IPS-NIHi7 (cell line): ENCODE results near the gene KIF1B.
"Not testable (repeated sequence)": the region's sequence is repeated elsewhere in the genome, so short reads cannot be mapped to it uniquely, and the experiment has no call there.

Source experiments
- DNase-seq: peaks from one replicate; pipeline ENCODE4 v3.0.0; 2012; ENCODE audit warnings: mixed read lengths; ENCODE audit errors: extremely low spot score

The KIF1B gene

DNA sequence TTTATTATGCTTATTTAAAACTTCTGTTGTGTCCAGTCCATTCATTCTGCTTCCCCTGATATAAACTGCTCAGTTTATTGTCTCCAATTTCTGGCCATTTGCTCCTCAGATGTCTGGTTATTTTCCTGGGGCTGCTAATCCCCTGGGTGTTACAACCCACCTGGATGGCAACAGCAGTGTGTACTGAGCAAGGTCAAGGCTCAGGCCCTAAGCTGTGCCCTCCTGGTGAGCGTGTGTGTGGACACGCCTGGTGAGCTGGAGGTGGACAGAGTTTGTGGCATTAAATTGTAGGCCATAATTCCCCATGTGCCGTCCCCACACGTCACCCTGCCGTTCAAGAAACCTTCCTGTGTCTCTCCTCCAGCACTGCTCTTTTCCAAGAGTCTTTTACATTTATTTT lies 18.1 kb upstream of the KIF1B start:
- DNase-seq = no peak

DNA sequence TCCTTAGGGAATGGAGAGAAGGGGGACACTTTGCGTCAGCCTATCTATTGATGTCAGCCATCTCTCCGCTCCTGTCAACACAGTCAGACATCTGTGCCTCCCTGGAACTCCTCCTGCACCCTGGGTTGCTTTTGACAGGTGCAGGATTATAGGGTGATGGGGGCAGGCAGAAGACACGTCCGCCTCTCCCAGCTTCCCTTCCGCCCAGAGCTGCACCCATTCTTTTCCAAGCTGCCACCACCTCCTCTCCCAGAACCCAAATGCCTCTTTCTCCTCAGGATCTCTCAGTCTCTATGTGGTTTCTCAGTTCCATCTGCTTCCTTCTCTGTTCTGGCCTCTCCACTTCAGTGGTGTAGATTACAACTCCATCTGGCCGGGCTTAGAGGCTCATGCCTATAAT lies 17.1 kb upstream of the KIF1B start:
- DNase-seq = no peak

DNA sequence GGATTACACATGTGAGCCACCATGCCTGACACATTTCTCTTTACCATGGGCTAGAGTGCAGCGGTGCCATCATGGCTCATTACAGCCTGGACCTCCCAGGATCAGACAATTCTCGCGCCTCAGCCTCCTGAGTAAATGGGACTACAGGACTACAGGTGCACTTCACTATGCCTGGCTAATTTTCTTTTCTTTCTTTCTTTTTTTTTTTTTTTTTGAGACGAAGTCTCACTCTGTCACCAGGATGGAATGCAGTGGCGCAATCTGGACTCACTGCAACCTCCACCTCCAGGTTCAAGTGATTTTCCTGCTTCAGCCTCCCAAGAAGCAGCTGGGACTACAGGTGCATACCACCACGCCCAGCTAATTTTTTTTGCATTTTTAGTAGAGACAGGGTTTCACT lies 14.8 kb upstream of the KIF1B start:
- DNase-seq = no peak

DNA sequence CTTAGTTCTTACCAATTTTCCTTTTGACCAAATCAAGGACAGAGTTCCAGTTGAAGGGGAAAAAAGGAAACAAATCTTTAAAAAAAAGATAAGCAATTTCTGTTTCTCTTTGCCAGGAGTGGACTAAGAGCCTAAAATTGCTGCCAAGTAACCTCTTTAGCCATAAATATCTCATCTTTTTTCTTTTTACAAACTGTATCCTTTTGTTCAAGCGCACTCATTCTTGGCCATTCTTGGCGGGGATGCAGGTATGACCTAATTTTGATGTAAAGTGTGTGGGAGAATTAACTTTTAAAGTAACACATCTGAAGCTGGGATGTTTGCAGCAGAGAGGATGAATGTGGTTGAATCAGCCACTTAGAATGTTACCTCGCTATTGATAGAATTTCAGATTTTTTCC lies 13.4 kb upstream of the KIF1B start:
- DNase-seq = no peak

DNA sequence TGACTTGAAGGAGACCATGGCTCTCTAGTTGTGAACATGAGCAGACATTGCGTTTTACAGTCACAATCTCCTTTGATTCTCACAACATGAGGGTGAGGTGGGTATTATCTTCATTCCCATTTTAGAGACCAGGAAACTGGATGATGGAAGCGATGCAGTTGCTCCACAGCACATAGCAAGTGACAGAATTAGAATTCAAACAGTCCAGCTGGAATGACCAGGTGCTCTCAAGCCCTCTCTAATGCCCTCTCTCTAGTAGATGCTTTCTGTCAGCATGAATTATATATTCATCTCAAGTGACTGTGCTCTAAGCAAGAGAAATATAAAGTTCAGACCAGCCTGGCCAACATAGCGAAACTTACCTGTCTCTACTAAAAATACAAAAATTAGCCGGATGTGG lies 9.8 kb upstream of the KIF1B start:
- DNase-seq = no peak

DNA sequence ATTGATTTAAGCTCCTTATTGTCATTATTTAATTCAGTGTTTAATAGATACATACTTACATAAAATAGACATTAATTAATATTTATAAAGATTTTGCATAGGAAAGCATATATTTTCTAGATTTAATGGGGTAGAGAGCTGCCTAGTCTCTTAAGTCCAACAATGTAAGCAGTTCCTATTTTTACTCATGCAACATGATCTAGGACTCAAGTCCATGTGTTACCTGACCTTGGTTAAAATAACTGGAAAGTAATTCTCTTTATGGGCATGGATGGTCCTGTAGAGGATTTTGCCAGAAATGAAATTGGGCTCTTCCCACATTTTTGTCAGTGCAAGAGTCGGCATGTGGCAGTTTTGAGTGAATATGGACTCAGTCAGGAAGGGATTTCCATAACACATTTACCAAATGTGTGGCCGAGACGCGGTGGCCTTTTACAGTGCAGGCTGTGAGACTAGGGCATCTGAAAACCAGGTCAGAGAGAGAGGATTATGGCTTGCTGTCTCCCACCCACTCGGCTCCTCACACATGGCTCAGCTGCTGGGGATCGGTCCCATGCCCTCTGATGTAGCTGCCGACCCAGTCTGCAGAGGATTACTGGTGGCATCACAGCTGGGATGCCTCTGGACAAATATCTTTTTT lies 6.2 kb upstream of the KIF1B start:
- no peak for DNase-seq

DNA sequence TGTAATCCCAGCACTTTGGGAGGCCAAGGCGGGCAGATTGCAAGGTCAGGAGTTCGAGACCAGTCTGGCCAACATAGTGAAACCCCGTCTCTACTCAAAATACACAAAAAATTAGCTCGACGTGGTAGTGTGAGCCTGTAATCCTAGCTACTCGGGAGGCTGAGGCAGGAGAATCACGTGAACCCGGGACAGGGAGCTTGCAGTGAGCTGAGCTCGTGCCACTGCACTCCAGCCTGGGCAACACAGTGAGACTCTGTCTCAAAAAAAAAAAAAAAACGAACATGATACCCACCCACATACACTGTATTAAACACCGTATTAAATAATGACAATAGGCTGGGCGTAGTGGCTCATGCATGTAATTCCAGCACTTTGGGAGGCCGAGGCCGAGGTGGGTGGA lies 5.2 kb upstream of the KIF1B start:
- not testable (repeated sequence) for DNase-seq

DNA sequence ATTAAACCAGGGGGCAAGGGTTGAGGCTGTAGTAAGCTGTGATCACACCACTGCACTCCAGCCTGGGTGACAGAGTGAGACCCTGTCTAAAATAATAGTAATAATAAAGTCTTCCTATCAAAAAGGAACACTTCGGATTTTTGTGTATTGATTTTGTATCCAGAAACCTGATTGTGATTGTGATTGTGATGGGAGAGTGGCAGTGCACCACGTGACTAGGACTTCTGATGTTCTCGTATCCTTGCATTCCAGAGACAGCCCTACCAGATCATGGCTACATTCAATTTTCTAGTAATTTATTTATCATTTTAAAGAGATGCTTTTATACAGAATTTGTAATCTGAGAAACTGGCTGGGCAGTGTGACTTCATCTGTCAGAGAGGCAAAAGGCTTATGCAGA lies 2.6 kb upstream of the KIF1B start:
- no peak for DNase-seq

DNA sequence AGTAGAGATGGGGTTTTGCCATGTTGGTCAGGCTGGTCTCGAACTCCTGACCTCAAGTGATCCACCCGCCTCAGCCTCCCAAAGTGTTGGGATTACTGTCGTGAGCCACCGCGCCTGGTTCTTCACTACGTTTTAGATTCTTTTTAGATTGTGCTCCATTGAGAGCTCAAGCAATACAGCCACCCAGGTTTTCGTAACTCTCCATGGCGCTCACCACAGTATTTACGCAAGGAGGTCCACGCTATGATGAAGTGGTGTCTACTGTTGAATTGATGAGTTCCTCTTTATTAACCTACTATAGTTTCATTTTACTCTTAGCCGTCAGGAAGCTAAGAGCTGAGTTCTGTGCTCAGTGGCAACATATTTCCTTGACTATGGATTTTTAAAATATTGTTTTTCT lies 1.8 kb upstream of the KIF1B start:
- DNase-seq = no peak

DNA sequence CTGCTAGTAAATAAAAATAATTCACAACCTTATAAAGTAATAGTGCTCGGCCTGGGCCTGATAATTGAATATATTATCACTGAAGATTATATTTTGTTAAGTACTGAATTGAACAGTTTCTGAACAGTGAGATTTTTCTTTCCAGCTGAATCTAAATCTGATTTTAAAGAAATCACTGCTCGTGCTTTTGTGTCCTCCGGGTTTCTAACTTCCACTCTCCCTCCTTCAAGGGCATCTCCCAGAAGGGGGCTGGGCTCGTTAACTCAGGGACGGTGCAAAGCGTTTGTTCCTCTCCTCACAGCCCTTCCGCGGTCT lies 823 bp upstream of the KIF1B start:
- DNase-seq = no peak

DNA sequence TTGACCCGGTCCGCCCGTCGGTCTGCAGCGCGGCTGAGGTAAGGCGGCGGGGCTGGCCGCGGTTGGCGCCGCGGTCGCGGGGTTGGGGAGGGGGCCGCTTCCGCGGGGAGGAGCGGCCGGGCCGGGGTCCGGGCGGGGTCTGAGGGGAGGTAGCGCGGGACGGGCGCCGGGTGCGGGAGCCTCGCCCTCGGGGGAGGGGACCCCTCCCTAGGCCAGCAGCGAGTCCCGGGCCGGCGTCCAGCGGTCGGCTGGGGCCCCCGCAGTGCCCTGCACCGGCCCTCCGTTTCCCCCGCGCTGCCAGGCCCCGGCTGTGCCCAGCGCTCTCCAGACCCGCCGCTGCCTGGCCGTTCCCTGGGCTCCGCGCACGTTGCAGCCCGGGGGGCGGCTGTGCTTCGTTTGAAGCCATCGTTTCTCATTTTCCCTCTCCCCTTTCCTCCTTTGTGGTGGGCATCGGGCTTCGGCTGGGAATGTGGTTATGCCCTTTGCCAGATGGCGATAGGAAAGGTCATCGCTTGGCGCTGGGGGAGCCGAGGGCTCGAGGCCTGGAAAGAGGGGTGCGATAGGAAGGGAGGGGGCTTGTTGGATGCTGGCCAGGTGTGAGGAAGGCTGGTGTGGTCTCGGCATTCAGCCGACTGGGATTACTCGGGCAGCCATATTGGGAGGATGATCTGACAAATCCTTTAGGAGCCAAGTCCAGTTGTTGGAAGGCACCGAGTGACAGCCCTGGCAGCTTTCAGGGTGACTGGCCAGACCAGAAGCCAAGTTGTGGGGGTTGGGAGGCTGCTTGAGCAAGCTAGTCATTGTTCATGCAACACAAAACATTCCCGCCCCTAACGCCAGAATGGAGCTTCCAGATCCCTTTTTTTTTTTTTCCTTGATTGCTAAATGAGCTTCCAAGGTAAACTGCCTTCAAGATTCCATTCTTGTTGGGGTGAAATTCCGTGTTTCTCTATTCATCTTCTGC lies 753 bp downstream of the KIF1B start:
- peak; percentile 51 for DNase-seq

DNA sequence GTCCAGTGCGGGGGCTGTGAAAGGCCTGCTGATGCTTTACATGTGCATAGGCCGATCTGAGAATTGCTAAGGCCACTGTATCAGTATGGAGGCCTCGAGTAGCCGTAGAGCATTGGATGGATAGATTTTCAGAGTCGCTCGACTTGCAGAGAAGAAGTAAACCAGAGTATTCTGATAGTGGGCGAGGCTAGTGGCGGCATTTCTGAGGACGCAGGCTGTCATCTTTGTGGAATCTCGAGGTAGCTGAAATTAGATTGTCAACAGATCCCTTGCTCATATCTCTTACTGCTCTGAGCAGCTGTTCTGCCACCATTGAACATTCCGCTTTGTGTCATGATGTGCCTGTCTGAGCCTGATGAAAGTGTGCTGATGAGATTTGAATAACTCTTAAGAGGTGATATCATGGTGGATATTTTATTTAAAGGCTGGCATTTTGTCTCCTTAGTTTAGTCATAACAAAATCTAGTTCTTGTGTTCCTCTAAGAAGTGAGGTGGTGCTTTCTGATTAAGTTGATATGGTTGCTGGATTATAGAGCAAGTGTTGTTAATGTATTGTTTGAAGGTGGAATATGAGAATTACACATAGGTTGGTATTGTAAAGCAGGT lies 1.5 kb downstream of the KIF1B start:
- DNase-seq = no peak

DNA sequence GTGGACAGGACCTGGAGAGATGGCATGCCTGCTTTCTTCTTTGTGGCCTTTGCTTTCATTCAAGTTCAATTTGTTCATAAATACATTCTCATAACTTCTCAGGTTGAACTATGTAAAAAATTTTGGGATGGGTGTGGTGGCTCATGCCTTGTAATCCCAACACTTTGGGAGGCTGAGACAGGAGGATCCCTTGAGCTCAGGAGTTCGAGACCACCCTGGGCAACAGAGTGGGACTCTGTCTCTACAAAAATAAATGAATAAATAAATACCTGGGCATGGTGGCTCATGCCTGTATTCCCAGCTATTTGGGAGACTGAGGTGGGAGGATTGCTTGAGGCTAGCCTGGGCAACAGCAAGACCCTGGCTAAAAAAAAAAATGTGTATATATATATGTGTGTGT lies 2.1 kb downstream of the KIF1B start:
- no peak for DNase-seq

DNA sequence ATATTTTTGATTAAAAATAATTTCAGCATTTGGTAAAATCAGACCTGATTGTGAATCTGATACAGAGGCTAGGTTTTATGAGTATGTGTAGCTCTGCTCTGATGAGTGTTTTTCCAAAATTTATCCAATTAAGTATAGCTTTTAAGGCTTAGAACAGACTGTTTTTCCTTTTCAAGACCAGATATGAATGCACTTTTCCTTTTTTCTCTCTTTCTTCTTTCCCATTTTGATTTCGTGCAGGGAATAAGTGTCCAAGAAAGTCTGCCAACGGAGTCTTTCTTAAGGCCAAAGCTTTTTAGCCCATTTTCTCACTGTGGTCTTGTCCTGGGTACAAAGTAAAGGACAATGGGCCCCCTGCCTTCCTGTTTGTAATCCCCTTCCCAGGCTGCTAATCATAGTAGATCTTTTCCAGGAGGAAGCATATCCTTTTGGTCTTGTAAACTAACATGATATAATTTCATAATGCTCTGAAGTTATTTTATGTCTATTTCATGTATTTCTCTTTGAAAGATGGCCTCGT lies 2.9 kb downstream of the KIF1B start:
- no peak for DNase-seq

DNA sequence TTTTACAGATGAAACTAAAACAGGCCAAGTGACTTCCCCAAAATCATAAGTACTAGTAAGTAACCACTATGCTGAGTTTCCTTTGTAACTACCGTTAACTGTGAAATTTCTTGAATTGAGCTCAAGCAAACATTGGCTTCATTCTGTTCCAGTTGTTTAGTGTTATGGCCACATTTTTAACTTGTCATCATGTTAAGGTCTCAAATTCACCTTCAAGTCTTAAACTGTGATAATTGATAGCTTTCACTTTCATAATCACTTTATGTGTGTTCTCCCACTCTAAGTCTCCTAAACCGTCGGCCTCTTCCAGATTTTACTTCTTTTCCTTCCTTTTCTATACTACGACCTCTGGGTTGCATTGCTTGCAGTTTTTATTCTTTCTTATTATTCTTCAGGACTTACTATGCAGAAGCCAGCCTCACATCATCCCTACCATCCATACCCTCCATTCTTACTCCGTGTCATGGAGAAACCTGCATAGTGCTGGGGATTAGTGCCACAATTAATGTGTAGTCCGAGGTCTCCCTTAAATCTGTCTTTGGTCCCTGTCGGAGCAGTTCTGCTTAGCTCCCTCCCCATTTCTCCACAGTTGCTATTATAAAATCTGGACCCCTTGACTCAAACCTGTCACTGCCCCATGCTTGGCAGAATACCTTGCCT lies 5.8 kb downstream of the KIF1B start:
- DNase-seq = no peak

DNA sequence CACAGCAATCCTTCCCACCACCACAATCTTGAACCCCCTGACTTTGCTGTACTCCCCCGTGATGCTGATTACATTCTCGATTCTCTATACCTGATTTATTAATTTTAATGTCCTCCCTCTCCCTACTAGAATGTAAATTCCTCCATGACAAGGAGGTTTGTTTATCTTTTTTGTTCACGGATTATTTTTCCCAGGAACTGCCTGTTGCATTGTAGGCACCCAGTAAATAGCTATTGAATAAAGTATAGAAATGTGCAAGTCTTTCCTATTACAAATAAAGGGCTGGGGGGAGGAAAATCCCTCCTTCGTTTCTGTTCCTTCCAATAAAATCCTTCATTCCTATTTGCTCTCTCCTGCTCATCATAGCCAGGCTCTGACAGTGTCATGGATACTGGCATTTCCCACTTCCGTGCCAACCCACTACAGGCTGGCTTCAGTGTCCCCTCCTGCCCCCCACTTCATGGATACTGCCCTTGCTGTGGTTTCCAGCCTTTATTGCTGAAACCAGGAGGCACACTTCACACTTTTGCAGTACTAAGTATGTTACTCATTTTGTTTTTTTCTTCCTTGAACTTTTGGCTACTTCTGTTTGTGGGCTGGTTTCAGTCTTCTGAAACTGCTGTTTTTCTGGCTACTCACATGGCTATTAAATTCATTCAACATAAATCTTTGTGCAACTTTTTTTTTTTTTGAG lies 7.5 kb downstream of the KIF1B start:
- no peak for DNase-seq

DNA sequence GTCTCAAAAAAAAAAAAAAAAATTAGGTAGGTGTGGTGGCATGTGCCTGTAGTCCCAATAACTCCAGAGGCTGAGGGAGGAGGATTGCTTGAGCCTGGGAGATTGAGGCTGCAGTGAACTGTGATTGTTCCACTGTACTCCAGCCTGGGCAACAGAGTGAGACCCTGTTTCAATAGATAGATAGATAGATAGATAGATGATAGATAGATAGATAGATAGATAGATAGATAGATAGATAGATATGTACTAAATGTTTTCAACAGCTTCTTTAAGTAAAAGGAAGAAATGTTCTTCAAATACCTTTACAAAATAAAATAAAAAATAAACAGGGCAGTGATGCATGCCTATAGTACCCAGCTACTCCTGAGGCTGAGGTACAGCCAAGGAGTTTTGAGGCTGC lies 9.8 kb downstream of the KIF1B start:
- DNase-seq = no peak

DNA sequence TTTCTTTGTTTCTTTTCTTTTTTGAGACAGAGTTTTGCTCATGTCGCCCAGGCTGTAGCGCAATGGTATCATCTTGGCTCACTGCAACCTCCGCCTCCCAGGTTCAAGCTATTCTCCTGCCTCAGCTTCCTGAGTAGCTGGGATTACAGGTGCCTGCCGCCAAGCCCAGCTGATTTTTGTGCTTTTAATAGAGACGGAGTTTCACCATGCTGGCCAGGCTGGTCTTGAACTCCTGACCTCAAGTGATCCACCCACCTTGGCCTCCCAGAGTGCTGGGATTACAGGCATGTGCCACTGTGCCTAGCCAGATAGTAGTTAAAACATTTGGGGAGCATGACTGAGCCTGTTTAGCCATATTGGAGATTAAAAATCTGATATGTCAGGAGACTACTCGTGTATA lies 10.3 kb downstream of the KIF1B start:
- not testable (repeated sequence) for DNase-seq

DNA sequence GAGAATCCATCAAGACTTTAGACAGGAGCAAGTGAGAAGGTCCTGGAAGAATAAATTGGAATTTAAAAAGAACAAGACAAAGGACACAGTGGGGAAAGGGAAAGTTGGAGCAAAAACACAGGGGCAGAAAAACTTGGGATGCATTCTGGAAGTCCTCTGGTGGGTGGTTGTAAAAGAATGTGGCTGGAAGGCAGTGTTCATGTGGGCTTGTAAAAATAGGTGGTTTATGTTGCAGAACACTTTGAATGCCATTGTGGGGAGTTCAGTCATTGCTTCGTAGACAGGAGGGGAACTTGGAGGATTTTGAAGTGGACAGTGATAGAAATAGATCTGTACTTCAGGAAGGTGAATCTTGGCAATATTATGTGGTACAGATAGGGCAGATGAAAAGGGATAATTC lies 15.2 kb downstream of the KIF1B start:
- DNase-seq = no peak

DNA sequence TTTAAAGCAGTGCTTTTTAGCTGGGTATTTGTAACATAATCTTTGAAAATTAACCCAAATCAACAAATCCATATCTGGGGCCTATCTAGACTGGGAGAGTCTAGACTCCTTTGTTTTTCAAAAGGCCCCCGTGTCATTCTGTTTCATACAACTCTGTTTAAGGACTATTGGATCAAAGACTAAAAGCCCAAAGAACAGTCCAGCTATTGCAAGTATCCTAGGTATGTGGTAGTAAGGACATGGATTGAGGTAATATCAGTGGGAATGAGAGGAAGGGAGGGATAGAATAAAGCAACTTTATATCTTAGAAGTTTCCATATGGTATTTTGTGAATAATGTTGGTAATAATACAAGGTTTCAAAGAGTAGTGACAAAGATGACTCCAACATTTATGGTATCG lies 18.2 kb downstream of the KIF1B start:
- DNase-seq = no peak

DNA sequence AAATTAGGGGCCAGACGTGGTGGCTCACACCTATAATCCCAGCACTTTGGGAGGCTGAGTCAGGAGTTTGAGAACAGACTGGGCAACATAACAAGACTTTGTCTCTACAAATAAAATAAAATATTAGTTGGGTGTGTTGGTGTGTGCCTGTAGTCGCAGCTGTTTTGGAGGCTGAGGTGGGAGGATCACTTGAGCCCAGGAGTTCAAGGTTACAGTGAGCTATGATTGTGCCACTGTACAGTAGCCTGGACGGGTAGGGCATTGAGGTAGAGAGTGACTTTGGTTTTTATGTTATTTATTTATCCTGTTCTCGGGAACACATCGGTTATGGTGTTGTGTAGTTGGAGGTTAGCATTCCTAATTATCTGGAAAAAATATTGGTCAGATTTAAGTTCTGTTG lies 19.5 kb downstream of the KIF1B start:
- DNase-seq = no peak

DNA sequence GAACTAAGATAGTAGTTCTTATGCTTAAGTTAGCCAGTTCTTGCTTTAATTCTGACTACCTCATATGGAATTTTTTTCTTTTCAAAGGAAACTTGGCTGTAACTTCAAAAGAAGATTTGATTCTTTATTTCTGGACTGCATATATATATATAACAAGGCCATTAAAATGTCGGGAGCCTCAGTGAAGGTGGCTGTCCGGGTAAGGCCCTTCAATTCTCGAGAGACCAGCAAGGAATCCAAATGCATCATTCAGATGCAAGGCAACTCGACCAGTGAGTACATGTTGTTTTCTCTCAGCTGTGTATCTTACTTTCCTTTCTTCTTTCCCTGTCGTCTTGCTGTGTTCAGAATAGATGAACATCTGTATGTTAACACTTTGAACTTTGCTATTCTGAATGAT lies 21.8 kb downstream of the KIF1B start:
- no peak for DNase-seq
